DMS 273 (cell line): ENCODE data around the gene APCDD1L.
A peak's percentile ranks its signal among the peaks of the same experiment; 100 is the strongest.

Experiments
- DNase-seq: peaks from one replicate; lab custom pipeline; 2025; ENCODE audit not compliant: unreplicated experiment; lab: John Stamatoyannopoulos, UW

The APCDD1L gene

DNA sequence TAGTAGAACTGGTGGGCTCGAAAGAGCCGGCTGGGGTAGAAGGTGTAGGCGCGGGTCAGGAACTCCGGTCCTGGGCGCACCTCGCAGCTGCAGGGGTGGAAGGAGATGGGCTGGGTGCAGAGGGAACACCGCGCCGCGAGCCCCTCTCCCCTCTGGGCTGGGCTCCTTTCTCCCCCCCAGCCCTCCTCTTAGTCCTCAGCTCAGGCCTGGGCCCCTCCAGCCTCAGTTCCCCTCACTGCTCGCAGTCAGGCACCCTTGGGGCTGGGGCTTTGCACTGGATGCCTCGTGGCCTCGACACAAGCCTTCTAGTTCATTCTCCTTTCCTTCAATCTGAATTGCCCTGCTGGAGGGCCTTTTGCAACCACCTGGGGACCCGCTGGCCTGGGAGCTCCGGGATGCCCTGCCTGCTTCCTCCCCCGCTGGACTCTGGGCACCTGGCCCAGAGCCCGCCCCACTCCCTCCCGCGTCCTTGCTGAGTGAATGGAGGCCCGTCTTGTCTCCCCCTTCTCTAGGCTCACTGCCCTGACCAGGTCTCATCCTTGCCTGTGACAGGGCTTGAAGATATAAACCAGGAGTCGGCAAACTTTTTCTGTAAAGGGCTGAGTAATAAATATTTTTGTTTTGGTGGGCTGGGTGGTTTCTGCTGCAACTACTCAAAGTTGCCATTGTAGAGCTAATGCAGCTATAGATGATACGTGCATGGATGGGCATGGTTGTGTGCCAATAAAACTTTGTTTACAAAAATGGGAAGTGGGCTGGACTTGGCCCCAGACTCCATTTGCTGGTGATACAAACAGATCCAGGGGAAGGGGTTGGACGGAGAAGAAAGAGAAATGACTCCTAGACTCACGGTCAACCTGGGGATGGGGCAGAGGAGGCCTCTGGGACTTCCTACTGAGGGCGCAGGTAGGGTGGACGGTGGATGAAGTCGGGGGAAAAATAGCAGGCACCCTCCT is 47.3 kb downstream of the APCDD1L start:
- no peak for DNase-seq

- no peak for DNase-seq
These were observed 48.2 kb downstream of the APCDD1L start for GRCh38 chr20:58466729-58467571.

- no peak for DNase-seq
These were observed 49.0 kb downstream of the APCDD1L start for GRCh38 chr20:58466095-58466708.

DNA sequence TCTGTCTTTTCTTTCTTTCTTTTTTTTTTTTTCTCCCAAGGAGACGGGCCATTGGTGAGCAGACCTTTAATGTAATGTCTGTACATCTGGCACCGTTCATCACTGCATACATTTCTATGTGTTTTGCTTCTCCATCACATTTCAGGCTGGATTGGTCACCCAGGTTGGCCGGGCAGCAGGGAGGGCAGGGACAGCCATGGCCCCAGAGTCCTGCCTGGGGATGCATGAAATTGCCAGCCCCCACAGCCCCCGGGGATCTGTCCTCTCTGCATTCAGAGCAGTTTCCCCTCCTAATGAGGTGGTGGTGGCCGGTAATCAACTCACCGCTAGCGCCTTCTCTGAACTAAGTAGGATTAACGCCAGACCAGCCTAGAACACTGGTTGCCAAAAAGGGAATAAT is 50.4 kb downstream of the APCDD1L start:
- no peak for DNase-seq

DNA sequence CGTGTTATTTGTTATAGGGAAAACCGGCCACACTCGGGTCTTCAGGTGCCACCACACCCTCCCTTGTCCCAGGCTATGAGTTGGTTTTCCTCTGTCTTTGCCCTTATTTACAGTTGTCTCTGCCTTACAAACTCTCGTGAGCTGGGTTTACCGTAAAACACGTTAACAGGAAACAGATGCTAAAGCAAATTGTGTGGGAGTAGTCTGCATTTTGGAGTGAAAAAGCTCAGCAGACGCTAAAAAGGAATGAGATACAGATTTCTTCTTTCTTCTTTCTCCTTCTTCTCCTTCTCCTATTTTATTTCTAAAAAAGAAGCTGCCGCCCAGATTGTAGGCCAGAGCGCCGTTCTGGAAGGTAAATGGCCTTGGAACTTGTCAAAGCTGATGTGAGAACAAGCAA is 51.9 kb downstream of the APCDD1L start:
- DNase-seq: no peak

GRCh38 chr20:58461899-58462298 is 53.3 kb downstream of the APCDD1L start:
- DNase-seq: no peak

- no peak for DNase-seq
These were observed 54.1 kb downstream of the APCDD1L start for GRCh38 chr20:58461104-58461503.

DNA sequence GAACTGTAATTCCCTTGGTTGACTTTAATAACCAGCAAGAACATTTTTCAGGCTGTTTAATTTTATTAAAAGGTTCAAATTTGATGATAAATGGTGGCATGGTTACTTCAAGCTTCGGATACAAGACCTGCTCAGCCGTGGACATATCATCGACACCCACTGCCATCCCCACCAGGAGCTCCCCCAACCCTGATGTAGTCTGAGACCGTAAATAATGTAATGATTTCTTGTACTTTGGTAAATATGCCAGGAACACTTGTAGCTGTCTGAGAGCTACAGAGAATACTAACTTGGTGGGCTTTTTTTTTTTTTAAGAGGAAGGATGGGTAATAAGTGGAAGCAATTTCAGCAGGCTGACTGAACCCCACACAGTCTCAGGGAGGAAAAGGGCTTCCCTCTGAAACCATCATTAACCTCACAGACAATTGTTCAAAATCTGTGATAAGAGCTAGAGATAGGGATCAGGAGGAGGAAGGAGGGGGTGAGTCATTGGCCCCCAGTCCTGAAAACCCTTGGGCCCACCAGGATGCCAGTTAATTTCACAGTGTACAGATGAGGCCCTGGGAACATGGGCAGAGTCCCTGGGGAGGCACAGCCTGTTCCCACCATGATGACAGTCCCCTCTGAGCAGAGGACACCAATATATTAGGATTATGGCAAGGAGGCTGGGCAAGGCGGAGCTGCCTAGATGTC is 56.0 kb downstream of the APCDD1L start:
- no peak for DNase-seq

GRCh38 chr20:58458342-58459057 is 56.7 kb downstream of the APCDD1L start:
- no peak for DNase-seq

- no peak for DNase-seq
These were observed 58.0 kb downstream of the APCDD1L start for GRCh38 chr20:58457083-58457695.

DNA sequence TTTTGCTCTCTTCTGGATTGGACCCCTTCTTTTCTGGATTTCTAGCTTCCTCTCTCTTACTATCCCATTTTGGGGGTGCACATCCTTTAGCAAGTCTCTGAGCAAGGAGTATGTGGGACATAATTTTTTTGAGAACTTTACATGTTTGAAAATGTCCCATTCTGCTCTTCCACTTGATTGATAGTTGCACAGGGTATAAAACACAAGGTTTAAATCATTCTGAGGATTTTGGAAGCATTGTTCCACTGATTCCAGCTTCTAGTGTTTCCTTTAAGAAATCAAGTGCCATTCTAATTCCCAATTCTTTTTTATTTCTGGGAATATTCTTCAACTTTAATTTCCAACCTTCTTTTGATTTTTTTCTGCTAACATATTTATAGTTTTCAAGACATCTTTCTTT is 60.7 kb downstream of the APCDD1L start:
- no peak for DNase-seq

DNA sequence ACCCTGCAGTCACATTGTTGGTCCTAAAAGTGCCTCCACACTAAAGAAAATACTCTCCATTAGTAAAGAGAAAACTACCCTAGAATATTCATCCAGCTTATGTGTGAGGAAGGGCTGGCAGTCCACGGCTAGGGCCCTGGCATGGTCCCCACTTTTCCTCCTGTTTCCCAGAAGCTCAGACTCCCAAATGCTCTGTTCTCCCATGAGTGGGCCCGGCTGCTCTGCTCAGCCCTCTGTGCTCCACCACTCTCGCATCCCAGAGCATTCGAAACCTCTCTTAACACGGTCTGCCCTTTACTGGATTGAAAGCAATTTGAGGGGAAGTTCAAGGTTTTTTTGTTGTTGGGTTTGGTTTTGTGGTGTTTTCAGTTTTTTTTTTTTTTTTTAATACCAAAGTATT is 61.8 kb downstream of the APCDD1L start:
- DNase-seq: no peak

DNA sequence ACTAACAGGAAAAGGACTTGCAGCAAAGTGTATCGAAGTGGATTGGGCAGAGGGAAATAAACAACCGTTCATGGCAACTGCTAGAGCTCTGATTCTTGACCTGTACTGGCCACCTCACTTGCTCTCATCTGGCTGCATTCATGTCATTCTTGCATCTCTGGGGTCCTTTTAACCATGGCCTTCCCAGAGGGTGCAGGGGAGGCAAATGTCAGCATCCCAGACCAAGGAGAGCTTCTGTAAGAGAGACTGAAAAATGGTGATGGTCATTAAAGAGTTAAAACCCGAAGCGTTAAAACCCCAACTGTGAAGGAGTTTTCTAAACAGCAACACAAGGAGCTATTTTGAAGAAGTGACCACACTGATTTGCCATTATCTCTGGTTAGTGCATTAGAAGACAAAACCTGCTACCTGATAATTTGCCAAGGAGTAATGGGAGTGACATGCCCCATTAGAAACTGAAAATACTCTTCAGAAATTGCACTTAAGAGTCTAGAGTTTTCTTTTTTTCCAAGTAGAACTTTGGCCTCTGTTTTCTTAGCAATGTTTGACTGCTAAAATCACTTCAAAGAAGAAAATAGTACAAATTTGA is 62.4 kb downstream of the APCDD1L start:
- no peak for DNase-seq

DNA sequence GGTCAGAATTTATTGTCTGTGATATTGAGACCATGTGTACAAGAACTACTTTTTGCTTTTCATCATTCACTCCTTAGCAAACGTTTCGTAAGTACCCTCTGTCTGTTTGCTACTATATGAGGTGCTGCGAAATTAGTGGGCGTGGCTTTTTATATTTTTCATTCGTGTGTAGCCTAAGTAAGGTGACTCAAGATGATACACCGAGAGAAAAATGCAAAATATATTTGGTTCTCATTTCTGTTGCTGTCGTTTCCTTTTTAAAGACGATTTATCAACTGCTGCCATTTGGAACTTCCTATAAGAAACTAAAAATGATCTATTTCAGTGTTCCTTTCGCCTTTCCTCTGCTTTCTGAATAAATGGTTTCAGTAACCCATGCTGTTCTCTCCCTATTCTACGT is 64.9 kb downstream of the APCDD1L start:
- no peak for DNase-seq

- no peak for DNase-seq
These were observed 65.4 kb downstream of the APCDD1L start for GRCh38 chr20:58449681-58450221.

GRCh38 chr20:58448958-58449357 is 66.2 kb downstream of the APCDD1L start:
- DNase-seq: no peak

GRCh38 chr20:58447511-58448391 is 67.4 kb downstream of the APCDD1L start:
- peak; percentile 72 for DNase-seq

DNA sequence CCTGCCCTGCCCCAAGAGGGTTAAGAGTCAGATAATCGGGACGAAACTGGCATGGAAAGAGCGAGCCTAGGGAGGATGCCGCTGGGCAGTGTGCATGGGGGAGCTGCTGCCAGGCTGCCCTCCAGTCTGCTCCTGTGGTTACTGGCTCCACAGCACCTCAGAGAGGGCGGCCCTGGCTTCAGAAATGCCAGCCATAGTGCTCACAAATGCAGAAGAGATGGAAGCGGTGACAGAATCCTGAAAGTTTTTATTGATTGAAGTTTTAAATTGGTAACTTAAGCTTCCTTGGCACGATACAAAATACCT is 68.3 kb downstream of the APCDD1L start:
- no peak for DNase-seq
